Activated CD4-positive, alpha-beta T cell treated with anti-CD3 and anti-CD28 coated beads, Interleukin-2, amount 50 U/mL, for 24 hours (primary cell): Measurements from ENCODE around the gene TAPT1.
A peak's percentile ranks its signal among the peaks of the same experiment; 100 is the strongest.

Experiments used
- DNase-seq, 2 donors: peaks; one replicate each; pipeline ENCODE4 v3.0.0-alpha.2; 2020; ENCODE audit warnings: low read depth in 1 of 2, low spot score in 1 of 2

The TAPT1 gene

GRCh38 chr4:16250661-16251365 is 24.5 kb upstream of the TAPT1 start:
- no peak for DNase-seq

DNA sequence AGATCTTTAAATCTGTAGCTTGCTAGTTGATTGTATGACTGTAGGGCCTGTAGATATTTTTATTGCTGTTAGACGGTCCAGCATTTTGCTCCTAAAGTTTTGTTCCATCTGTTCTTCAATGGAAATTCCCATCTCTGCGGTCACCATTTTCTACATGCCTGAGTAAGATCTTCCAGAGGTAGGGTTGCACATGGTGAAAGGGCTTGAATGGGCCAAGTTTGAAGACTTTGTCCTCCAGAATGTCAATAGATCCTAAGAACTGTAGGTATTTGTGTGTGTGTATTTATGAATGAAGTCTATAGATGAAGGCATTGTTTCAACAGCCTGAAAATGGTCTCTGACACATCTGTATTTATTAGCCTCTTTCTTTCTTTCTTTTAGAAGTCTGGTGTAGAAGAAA is 22.3 kb upstream of the TAPT1 start:
- no peak for DNase-seq

GRCh38 chr4:16245241-16245640 is 19.0 kb upstream of the TAPT1 start:
- no peak for DNase-seq

- DNase-seq = no peak
Measured at GRCh38 chr4:16243285-16243684, 17.0 kb upstream of the TAPT1 start.

DNA sequence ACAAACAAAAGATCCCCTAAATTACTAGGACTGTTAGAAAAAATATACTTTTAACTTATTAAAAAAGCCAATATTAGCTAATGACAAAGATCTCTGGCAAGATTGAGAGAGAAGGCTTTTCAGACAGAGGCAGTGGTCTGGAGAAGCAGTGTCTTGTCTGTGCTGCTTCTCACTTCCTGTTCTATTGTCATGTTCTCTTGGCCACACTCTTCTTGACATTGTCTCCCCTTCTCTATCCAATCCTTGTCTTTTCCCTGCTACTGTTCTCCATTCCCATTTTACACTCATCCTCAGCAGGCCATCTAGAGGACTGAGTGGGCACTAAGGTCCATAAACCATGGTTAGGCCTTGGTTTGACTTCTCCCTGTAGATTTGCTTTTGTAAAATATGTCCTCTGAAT is 14.0 kb upstream of the TAPT1 start:
- DNase-seq = no peak

GRCh38 chr4:16239086-16239485 is 12.8 kb upstream of the TAPT1 start:
- no peak for DNase-seq

GRCh38 chr4:16238327-16238726 is 12.1 kb upstream of the TAPT1 start:
- no peak for DNase-seq

DNA sequence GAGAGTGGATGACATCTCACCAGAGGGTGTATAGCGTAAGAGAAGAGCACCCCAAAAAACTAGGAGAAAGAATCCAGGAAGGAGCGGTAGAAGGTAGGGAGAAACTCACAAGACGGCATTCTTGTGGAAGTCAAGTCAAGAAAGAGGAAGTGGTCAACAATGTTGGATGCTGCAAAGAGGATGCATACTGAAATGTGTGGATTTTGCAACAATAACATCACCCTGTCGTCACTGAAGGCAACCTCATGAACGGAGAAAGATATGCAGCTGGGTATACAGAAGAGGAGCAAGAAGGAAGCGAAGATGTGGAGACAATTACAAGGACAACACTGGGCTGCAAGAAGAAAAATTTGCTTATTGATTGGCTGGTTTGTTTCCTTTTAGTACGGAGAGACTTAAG is 11.4 kb upstream of the TAPT1 start:
- no peak for DNase-seq

- no peak for DNase-seq
Measured at GRCh38 chr4:16236402-16237023, 10.2 kb upstream of the TAPT1 start.

GRCh38 chr4:16235209-16235608 is 8.9 kb upstream of the TAPT1 start:
- DNase-seq = no peak

GRCh38 chr4:16233569-16234177 is 7.4 kb upstream of the TAPT1 start:
- no peak for DNase-seq

- DNase-seq = no peak
Measured at GRCh38 chr4:16231570-16232245, 5.4 kb upstream of the TAPT1 start.

- DNase-seq = no peak
Measured at GRCh38 chr4:16230308-16230707, 4.0 kb upstream of the TAPT1 start.

- DNase-seq = no peak
Measured at GRCh38 chr4:16229604-16230003, 3.3 kb upstream of the TAPT1 start.

DNA sequence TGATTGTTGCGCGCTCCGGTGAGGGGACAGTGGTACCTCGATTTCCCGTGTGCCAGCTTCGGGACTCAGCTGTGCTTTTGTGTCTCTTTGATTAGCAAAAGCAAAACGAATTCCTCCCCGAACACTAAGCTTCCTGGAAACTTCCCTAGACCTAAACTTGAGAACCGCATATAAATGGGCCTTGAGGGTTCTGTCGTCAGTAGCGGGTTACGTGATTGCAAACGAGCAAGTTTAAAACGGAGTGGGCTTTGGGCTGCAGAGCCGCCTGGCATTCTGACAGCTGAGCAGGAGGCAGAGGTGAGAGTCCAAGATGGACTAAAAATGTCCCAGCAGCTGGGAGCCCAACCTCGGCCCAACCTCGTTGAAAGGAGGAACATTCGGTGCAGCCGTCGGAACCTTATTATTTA is 1.2 kb upstream of the TAPT1 start:
- peak in 1 of 2 donors; percentile 3 for DNase-seq

- DNase-seq = peak; percentile 17 to 21
Measured at GRCh38 chr4:16226816-16227461, 668 bp upstream of the TAPT1 start.

- no peak for DNase-seq
Measured at GRCh38 chr4:16225167-16225862, 956 bp downstream of the TAPT1 start.

GRCh38 chr4:16224264-16225166 is 1.8 kb downstream of the TAPT1 start:
- DNase-seq = no peak

DNA sequence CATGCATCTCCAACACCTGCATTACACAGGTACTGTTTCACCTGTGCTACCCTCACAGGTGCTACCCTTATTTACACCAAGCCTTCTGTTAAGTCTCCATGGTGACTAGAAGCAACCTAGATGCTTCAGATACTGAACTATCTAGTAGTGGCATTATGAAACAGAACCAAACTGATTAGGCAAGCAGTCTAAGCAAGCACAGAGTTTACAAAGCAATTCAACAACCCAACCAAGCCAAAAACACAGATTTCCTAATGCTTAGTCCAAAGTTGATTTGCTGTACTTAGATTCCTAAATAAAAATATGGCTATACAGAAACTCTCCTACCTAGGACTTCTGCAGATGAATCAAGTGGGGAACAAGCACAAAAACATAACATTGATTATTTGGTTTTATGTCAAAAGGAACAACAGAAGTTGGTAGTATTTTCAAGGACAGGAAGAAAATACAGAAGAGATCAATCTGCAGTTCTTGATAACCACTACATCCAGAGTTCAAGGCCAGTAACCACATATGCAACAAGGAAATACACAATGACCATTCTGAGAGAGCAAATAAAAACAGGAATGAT is 3.2 kb downstream of the TAPT1 start:
- DNase-seq = no peak

GRCh38 chr4:16218950-16219349 is 7.3 kb downstream of the TAPT1 start:
- DNase-seq = no peak
